A549 (cell line): ENCODE results near the gene EFCAB8. TPM values are rescaled to one million over a fixed set of nuclear protein-coding genes. Genes with fewer than 3 reads are reported as not detected.

Source experiments
- ATAC-seq, 2 experiments: fragments of 200-7000 bp in 1 of 2; fragments of >200 bp in 1 of 2; cut with Nextera tagmentation in 1 of 2; cut with Tn5 transposase in 1 of 2; 3 replicates each; pipeline versions ENCODE4 v1.8.0 to v1.9.1; 2018 to 2020; ENCODE audit warnings: mild to moderate bottlenecking in 1 of 2, moderate library complexity in 1 of 2
- CTCF ChIA-PET: fragments of 300-600 bp; sonication (Branson Sonifier 250); formaldehyde crosslinking; extraction: SDS; loops from one replicate; lab custom pipeline; 2021; ENCODE audit warnings: antibody characterized with exemption, inconsistent platforms; lab: Yijun Ruan, JAX
- POLR2A ChIA-PET: fragments of 350-600 bp; formaldehyde crosslinking; extraction: SDS; loops from one replicate; lab custom pipeline; 2021; ENCODE audit warnings: antibody characterized with exemption, inconsistent platforms; lab: Yijun Ruan, JAX
- DNase-seq, 2 experiments: peaks; one replicate each; pipeline versions ENCODE4 v3.0.0 to v3.0.0-alpha.2; 2011 to 2016; ENCODE audit warnings: low read depth in 1 of 2, low spot score in 1 of 2
- FAIRE-seq: peaks from 2 replicates; lab custom pipeline; 2011; peaks lifted over from hg19 to GRCh38; lab: Jason Lieb, UNC
- H3K27ac ChIP-seq, 2 experiments: fragments of >200 bp; sonication (Bioruptor Twin); formaldehyde crosslinking; 3 replicates each; pipeline ENCODE4 v1.5.1; 2016 to 2017
- H3K4me1 ChIP-seq: fragments of >200 bp; sonication (Bioruptor Twin); formaldehyde crosslinking; 3 replicates; pipeline ENCODE4 v1.6.1; 2016
- H3K4me2 ChIP-seq: fragments of >200 bp; sonication (Bioruptor Twin); formaldehyde crosslinking; 3 replicates; pipeline ENCODE4 v1.6.1; 2016
- H3K4me3 ChIP-seq: fragments of >200 bp; sonication (Bioruptor Twin); formaldehyde crosslinking; 3 replicates; pipeline ENCODE4 v1.5.1; 2016
- H3K9me3 ChIP-seq: fragments of >200 bp; sonication (Bioruptor Twin); formaldehyde crosslinking; 3 replicates; pipeline ENCODE4 v1.6.1; 2016
- ATOH8 ChIP-seq: fragments of 250-450 bp; sonication (Bioruptor Pico); IDR thresholded peaks from 2 replicates; pipeline ENCODE4 v1.5.0; 2020; ENCODE audit warnings: low read depth, mild to moderate bottlenecking, moderate library complexity
- BCL3 ChIP-seq: fragments of >200 bp; sonication (Bioruptor Twin); formaldehyde crosslinking; IDR thresholded peaks from 3 replicates; pipeline ENCODE4 v1.6.1; 2016
- CTCF ChIP-seq: fragments of >200 bp; sonication (Bioruptor Twin); formaldehyde crosslinking; IDR thresholded peaks from 3 replicates; pipeline ENCODE4 v1.5.1; 2016
- E2F6 ChIP-seq: IDR thresholded peaks from 2 replicates; pipeline ENCODE4 v1.6.1; 2012; ENCODE audit warnings: low read depth, borderline replicate concordance
- EHMT2 ChIP-seq: fragments of 200-600 bp; sonication (generic); IDR thresholded peaks from 2 replicates; pipeline ENCODE4 v1.6.1; 2016; ENCODE audit warnings: antibody characterized with exemption, low read depth, mild to moderate bottlenecking, moderate library complexity
- ESRRA ChIP-seq: fragments of 150-350 bp; IDR thresholded peaks from 2 replicates; pipeline ENCODE4 v1.6.1; 2014; ENCODE audit warnings: mild to moderate bottlenecking, low read length, borderline replicate concordance
- FOSB ChIP-seq: fragments of 250-450 bp; sonication (Bioruptor Pico); IDR thresholded peaks from 2 replicates; pipeline ENCODE4 v1.5.0; 2020; ENCODE audit warnings: mild to moderate bottlenecking, moderate library complexity
- FOXS1 ChIP-seq: fragments of 250-450 bp; sonication (Bioruptor Pico); IDR thresholded peaks from 2 replicates; pipeline ENCODE4 v1.5.0; 2020; ENCODE audit warnings: mild to moderate bottlenecking, moderate library complexity
- GATA3 ChIP-seq: IDR thresholded peaks from 2 replicates; pipeline ENCODE4 v1.6.1; 2012; ENCODE audit warnings: borderline replicate concordance
- HEYL ChIP-seq: fragments of 250-450 bp; sonication (Bioruptor Pico); IDR thresholded peaks from 2 replicates; pipeline ENCODE4 v1.8.0; 2021; ENCODE audit warnings: mild to moderate bottlenecking, moderate library complexity
- HMGXB4 ChIP-seq: fragments of 250-450 bp; sonication (Bioruptor Pico); IDR thresholded peaks from 2 replicates; pipeline ENCODE4 v1.5.0; 2021; ENCODE audit warnings: mild to moderate bottlenecking, moderate library complexity, borderline replicate concordance
- JUN ChIP-seq, 2 experiments: fragments of >200 bp; sonication (Bioruptor Twin); formaldehyde crosslinking; IDR thresholded peaks; 2 replicates in 1 of 2; 3 replicates in 1 of 2; pipeline ENCODE4 v1.6.1; 2016 to 2017
- JUNB ChIP-seq: fragments of >200 bp; sonication (Bioruptor Twin); formaldehyde crosslinking; IDR thresholded peaks from 2 replicates; pipeline ENCODE4 v1.6.1; 2016
- KDM1A ChIP-seq: fragments of 200-600 bp; sonication (generic); IDR thresholded peaks from 2 replicates; pipeline ENCODE4 v1.6.1; 2016; ENCODE audit warnings: low read depth, mild to moderate bottlenecking
- MAX ChIP-seq: IDR thresholded peaks from 2 replicates; pipeline ENCODE4 v1.6.1; 2012
- MYC ChIP-seq: IDR thresholded peaks from 2 replicates; pipeline ENCODE4 v1.6.1; 2012; ENCODE audit warnings: mild to moderate bottlenecking, inconsistent platforms, low read length, improper control_type of control experiment, borderline replicate concordance
- NR3C1 ChIP-seq: fragments of >200 bp; sonication (Bioruptor Twin); formaldehyde crosslinking; IDR thresholded peaks from 3 replicates; pipeline ENCODE4 v1.6.1; 2017
- PBX3 ChIP-seq: IDR thresholded peaks from 2 replicates; pipeline ENCODE4 v1.6.1; 2012
- POLR2A ChIP-seq: IDR thresholded peaks from 2 replicates; pipeline ENCODE4 v1.6.1; 2012; ENCODE audit warnings: mild to moderate bottlenecking, low read length
- RCOR1 ChIP-seq: fragments of 150-350 bp; IDR thresholded peaks from 2 replicates; pipeline ENCODE4 v1.6.1; 2014; ENCODE audit warnings: antibody characterized with exemption, low read length, low read depth
- TP53 ChIP-seq: fragments of 250-450 bp; sonication (Bioruptor Pico); IDR thresholded peaks from 2 replicates; pipeline ENCODE4 v1.5.0; 2021; ENCODE audit warnings: mild to moderate bottlenecking, moderate library complexity
- ZSCAN20 ChIP-seq: fragments of 250-450 bp; sonication (Bioruptor Pico); IDR thresholded peaks from 2 replicates; pipeline ENCODE4 v1.8.0; 2022; ENCODE audit warnings: mild to moderate bottlenecking, moderate library complexity
- WGBS: methylation state at CpG from one replicate; pipeline ENCODE4 v1.1.6; 2017; ENCODE audit errors: missing lambda C conversion rate; 5-methylcytosine and 5-hydroxymethylcytosine counted together
- polyA plus RNA-seq, 4 experiments: library from polyadenylated mRNA; depleted of rRNA in 3 of 4; stranded (reverse); fragments of >200 nt; fragmentation: RNase III in 1 of 4; extraction: RNeasy Plus Mini Kit Qiagen cat#74134 plus additional on column Dnase treatment in 1 of 4; gene quantifications; 2 replicates in 3 of 4; 3 replicates in 1 of 4; pipeline ENCODE4 v1.2.3, GENCODE V29; 2011 to 2017

Gene EFCAB8
- polyA plus RNA-seq, 2 of the 4 experiments (the other 2 are of a cell fraction), result not detected

- TF ChIP-seq BCL3, result no peak
- TF ChIP-seq MAX, result no peak
- no peak for TF ChIP-seq E2F6
- no peak for TF ChIP-seq HEYL (CRISPR knock-in tag)
- no peak for TF ChIP-seq RCOR1
- no peak for TF ChIP-seq ZSCAN20
- TF ChIP-seq POLR2A, result no peak
- no peak for TF ChIP-seq ATOH8 (CRISPR knock-in tag)
- no peak for TF ChIP-seq PBX3
- TF ChIP-seq FOSB, result no peak
- no peak for TF ChIP-seq JUN (IDR thresholded peaks at IDR 0.05)
- no peak for TF ChIP-seq TP53
- no peak for TF ChIP-seq KDM1A
- TF ChIP-seq NR3C1, result no peak
- TF ChIP-seq GATA3, result no peak
- no peak for TF ChIP-seq JUNB
- TF ChIP-seq EHMT2, result no peak
- no peak for TF ChIP-seq ESRRA
- TF ChIP-seq CTCF, result no peak
- Histone ChIP-seq H3K4me1 (0 out of 3 replicates have a peak, but pooled peaks cover 4% of the 10 kb centered on the region), H3K9me3 (no peaks in the 10 kb centered on the region), H3K4me3 (no peak overlapping the region), H3K27ac (no peak overlapping the region), H3K4me2 (no peak overlapping the region)
- 50% methylated on average over 6 of the region's 6 CpGs for WGBS
- ChIA-PET CTCF (interaction anchor here (1.3 to 1.5 kb wide), 2 partner anchors 31 to 120 kb away, joined by 3 to 4 read pairs; no protein-coding TSS in a partner anchor), POLR2A (no interaction called here)
- ATAC-seq (no peak), DNase-seq (no peak), FAIRE-seq (no peak)
Observed at GRCh38 chr20:32976746-32977145, 118.0 kb downstream of the EFCAB8 start.

GRCh38 chr20:32977281-32978008, 118.7 kb downstream of the EFCAB8 start:
- TF ChIP-seq MYC (no peak), HMGXB4 (CRISPR knock-in tag) (no peak), FOSB (no peak), FOXS1 (CRISPR knock-in tag) (no peak), BCL3 (no peak)
- TF ChIP-seq, all 56 proteins: peak for 0
- Histone ChIP-seq H3K27ac (no peak overlapping the region), H3K4me3 (no peak overlapping the region), H3K4me1 (0 out of 3 replicates have a peak, but pooled peaks cover 4% of the 10 kb centered on the region), H3K9me3 (no peaks in the 10 kb centered on the region), H3K4me2 (no peak overlapping the region)
- no peak for FAIRE-seq
- no peak; a peak in 1 of 6 replicates for ATAC-seq
- no peak for DNase-seq
- ChIA-PET CTCF (interaction anchor here (1.2 kb wide), 1 partner anchor 10 kb away, joined by 3 read pairs; no protein-coding TSS in a partner anchor), POLR2A (no interaction called here)
- 38% methylated on average over 12 of the region's 13 CpGs for WGBS
